Measurements from ENCODE around the gene RGS19. TPM values are rescaled to one million over a fixed set of nuclear protein-coding genes. Genes with fewer than 3 reads are reported as not detected.

Gene RGS19
- polyA plus RNA-seq, 1 of the 3 experiments (the other 2 are of a cell fraction) = 20.5 TPM

- ChIA-PET CTCF (interaction anchor here (0.6 to 7.8 kb wide), 10 partner anchors 9 to 142 kb away, joined by 3 to 85 read pairs (median 3); partner anchors contain the start of genes C20orf204 and TCEA2), POLR2A (no interaction called here)
- Histone ChIP-seq H3K27ac (ENCODE audit: low read depth in 2 of 2, low read length in 1 of 2) (no peak overlapping the region), H3K9me3 (no peaks in the 10 kb centered on the region), H4K20me1 (ENCODE audit: insufficient read depth) (no peaks in the 10 kb centered on the region), H3F3A (replicated peaks; ENCODE audit: insufficient read depth) (no peaks in the 10 kb centered on the region), H2AFZ (ENCODE audit: low read depth) (no peak overlapping the region), H3K79me2 (ENCODE audit: insufficient read depth) (no peaks in the 10 kb centered on the region), H3K4me2 (no peak overlapping the region), H3K36me3 (replicated peaks in 1 of 2; ENCODE audit: control insufficient read depth in 1 of 2, insufficient read depth in 2 of 2, low read length in 1 of 2) (no peaks in the 10 kb centered on the region), H3K4me3 (ENCODE audit: low read depth in 2 of 2, low read length in 1 of 2) (no peak overlapping the region), H3K4me1 (ENCODE audit: control insufficient read depth in 1 of 2, insufficient read depth in 2 of 2, low read depth in 1 of 2, low read length in 1 of 2) (peaks cover 0 to 7% of the 10 kb centered on the region in 2 experiments; a peak in 1 of 4 replicates), H3K9me2 (no peaks in the 10 kb centered on the region), H3K27me3 (ENCODE audit: insufficient read depth) (peaks cover 23% of the 10 kb centered on the region), H3K9ac (no peak overlapping the region)
- TF ChIP-seq TAF1 (IDR thresholded peaks at IDR 0.05; ENCODE audit: borderline replicate concordance, low read depth, low read length) (no peak), TCF12 (IDR thresholded peaks at IDR 0.05) (no peak), YY1 (IDR thresholded peaks at IDR 0.05; ENCODE audit: low read depth) (no peak), RCOR1 (IDR thresholded peaks at IDR 0.05; ENCODE audit: low read length) (no peak), FOSL2 (IDR thresholded peaks at IDR 0.05; ENCODE audit: borderline replicate concordance, low read depth) (no peak), ZBTB33 (IDR thresholded peaks at IDR 0.05; ENCODE audit: borderline replicate concordance, low read depth) (no peak), EP300 (IDR thresholded peaks at IDR 0.05; ENCODE audit: borderline replicate concordance in 1 of 2, low read depth in 1 of 2, low read length in 1 of 2) (no peak), MXI1 (IDR thresholded peaks at IDR 0.05; ENCODE audit: low read depth, low read length) (no peak), EZH2phosphoT487 (IDR thresholded peaks at IDR 0.05; ENCODE audit: borderline replicate concordance, low read depth) (no peak), JUND (IDR thresholded peaks at IDR 0.05) (no peak), GATA2 (CRISPR knock-in tag; IDR thresholded peaks at IDR 0.05) (no peak), MEF2A (IDR thresholded peaks at IDR 0.05; ENCODE audit: borderline replicate concordance, low read depth) (no peak), CHD2 (IDR thresholded peaks at IDR 0.05; ENCODE audit: low read length, partially characterized antibody) (no peak), RAD21 (IDR thresholded peaks at IDR 0.05; ENCODE audit: low read length) (no peak), REST (IDR thresholded peaks at IDR 0.05; ENCODE audit: low read depth, low read length) (no peak)
- 60% methylated on average over 1 of the region's 15 CpGs for WGBS (ENCODE audit: low lambda C conversion rate)
- no peak for DNase-seq
Observed at GRCh38 chr20:64051561-64052325, 27.6 kb downstream of the RGS19 start.

Measured in SK-N-SH (cell line).